Adipose tissue (tissue), 3 donors: ENCODE results near the gene AGRP. TPM values are rescaled to one million over a fixed set of nuclear protein-coding genes. Genes with fewer than 3 reads are reported as not detected.
A peak's percentile ranks its signal among the peaks of the same experiment; 100 is the strongest.
"Not testable (repeated sequence)": the region's sequence is repeated elsewhere in the genome, so short reads cannot be mapped to it uniquely, and the experiment has no call there.

Experiments
- H3K27ac ChIP-seq: one replicate; pipeline ENCODE4 v1.5.1; 2013; ENCODE audit warnings: low read depth, low read length
- WGBS, 3 donors: extraction: QIAGEN DNeasy Blood & Tissue Kit; methylation state at CpG; one replicate each; pipeline ENCODE4 v1.1.7; 2013; 5-methylcytosine and 5-hydroxymethylcytosine counted together
- polyA plus RNA-seq, 3 donors: library from polyadenylated mRNA; stranded (reverse); fragments of 200-250 nt; gene quantifications; one replicate each; pipeline ENCODE4 v1.2.3, GENCODE V29; 2013
- donor health status: healthy with polysubstance abuse.
- donor health status: Bipolar disorder and iron deficiency.
- donor health status: healthy.

The AGRP gene
- polyA plus RNA-seq, 3 donors, result 0.09 TPM; not detected in 2

GRCh38 chr16:67509016-67509415, 25.7 kb upstream of the AGRP start:
- no peak overlapping the region for H3K27ac ChIP-seq
- WGBS, 3 donors, result 87 to 92% (median 89%) methylated on average over 4 of the region's 4 CpGs

DNA sequence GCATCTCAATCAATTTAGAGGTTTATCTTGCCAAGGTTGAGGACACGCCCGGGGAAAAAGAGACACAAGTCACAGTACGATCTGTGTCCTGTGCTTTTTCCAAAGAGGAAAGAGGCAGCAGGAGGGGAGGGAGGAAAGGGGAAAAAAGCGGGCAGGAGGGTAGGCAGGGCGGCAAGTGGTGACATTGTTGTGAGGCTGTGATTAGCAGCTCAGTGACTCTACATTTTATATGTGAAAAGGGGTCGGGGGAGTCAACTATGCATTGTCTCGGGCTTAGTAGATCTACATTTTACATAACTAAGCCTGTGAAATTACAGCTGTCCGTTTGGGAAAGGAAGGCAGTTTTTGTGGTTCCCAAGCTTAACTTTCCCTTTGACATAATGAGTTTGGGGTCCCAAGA, 23.1 kb upstream of the AGRP start:
- no peak overlapping the region for H3K27ac ChIP-seq
- 73 to 75% (median 74%) methylated on average over 8 of the region's 8 CpGs for WGBS, 3 donors

- WGBS, 3 donors, result 63 to 75% (median 63%) methylated on average over 9 of the region's 9 CpGs
Observed at GRCh38 chr16:67504031-67505021, 21.0 kb upstream of the AGRP start.

DNA sequence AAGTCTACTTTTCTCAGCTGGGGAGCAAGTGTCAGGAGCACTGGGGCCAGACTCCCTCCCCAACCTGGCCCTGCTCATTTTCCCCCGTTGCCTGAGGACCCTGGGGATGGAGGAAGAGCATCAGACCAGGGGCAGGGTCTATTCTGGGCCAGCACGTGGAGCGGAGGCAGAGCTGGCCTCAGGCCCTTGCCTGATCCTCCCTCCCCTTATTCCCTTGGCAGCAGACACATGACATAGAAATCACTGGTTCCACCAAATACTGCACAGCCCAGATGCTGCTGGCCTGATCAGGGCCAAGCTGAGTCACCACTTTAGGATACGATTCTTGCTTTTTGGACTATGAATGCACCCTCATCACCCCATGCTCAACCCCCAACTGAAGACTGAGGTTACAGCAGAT, 15.8 kb upstream of the AGRP start:
- H3K27ac ChIP-seq, result no peak overlapping the region
- WGBS, 3 donors, result 53 to 75% (median 59%) methylated on average over 4 of the region's 4 CpGs

More at GRCh38 chr16:67504031-67505021, 21.0 kb upstream of the AGRP start:
- no peak overlapping the region for H3K27ac ChIP-seq

- WGBS, 3 donors, result 66 to 84% (median 66%) methylated on average over 8 of the region's 8 CpGs
- no peak overlapping the region for H3K27ac ChIP-seq
Observed at GRCh38 chr16:67490335-67491096, 7.2 kb upstream of the AGRP start.

DNA sequence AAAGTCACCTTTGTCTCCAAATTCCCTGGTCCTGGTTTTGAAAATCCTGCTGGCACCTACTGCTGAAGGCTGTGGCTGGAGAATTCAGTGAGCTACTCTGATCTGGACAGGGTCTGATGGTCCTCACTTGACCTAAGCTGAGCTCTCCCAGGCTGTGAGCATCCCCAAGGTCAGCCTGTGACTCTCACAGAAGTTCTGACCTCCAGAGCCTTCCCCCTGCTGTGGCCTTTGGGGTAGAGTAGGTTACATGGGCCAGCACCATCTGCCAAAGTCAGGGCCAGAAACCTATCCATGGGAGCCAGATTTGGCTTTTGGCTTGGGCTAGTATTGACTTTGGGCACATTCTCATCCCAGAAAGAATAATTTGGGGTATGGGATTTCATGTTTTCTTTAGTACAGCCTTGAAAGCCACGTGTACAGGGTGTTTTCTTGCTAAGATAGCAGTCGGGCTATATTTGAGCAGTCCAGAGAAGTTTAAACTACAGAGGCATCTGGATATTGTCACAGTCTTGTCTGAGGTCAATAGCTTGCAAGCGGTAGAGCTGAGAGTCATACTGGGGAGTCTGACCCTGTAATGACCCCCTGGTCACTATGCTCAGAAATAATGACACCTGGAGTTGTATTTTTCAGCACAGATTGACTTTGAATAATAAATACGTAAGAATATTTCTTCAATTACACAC, 6.2 kb upstream of the AGRP start:
- H3K27ac ChIP-seq, result peak overlapping the region; percentile 60
- WGBS, 3 donors, result 43 to 61% (median 56%) methylated on average over 4 of the region's 4 CpGs

DNA sequence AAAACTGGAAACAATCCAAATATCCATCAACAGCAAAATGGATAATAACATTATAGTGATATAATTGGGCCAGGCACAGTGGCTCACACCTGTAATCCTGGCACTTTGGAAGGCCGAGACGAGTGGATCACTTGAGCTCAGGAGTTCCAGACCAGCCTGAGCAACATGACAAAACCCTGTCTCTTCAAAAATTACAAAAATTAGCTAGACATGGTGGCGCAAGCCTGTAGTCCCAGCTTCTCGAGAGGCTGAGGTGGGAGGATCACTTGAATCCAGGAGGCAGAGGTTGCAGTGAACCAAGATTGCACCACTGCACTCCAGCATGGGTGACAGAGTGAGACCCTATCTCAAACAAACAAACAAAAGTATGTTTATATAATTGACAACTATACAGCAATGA, 4.2 kb upstream of the AGRP start:
- not testable (repeated sequence) for H3K27ac ChIP-seq
- WGBS, 3 donors, result 72 to 90% (median 83%) methylated on average over 4 of the region's 4 CpGs

DNA sequence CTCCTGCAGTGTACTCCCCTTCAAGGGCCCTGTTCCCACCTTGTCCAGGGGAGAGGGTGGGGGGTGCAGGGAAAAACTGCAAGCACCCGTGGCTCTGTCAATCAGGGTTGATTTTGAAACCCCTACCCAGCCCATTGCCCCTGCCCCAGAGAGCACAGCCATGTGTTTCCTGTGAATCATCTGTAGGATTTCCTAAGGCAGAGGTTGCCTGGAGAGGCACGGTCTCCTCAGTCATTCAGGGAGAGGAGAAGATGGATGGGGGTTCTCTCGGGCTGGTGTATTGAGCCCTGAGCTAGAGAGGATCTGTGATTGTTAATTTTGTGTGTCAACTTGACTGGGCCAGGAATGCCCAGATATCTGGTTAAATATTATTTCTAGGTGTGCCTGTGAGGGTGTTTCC, 3.5 kb upstream of the AGRP start:
- 36 to 78% (median 58%) methylated on average over 3 of the region's 3 CpGs for WGBS, 3 donors
- H3K27ac ChIP-seq, result no peak overlapping the region

DNA sequence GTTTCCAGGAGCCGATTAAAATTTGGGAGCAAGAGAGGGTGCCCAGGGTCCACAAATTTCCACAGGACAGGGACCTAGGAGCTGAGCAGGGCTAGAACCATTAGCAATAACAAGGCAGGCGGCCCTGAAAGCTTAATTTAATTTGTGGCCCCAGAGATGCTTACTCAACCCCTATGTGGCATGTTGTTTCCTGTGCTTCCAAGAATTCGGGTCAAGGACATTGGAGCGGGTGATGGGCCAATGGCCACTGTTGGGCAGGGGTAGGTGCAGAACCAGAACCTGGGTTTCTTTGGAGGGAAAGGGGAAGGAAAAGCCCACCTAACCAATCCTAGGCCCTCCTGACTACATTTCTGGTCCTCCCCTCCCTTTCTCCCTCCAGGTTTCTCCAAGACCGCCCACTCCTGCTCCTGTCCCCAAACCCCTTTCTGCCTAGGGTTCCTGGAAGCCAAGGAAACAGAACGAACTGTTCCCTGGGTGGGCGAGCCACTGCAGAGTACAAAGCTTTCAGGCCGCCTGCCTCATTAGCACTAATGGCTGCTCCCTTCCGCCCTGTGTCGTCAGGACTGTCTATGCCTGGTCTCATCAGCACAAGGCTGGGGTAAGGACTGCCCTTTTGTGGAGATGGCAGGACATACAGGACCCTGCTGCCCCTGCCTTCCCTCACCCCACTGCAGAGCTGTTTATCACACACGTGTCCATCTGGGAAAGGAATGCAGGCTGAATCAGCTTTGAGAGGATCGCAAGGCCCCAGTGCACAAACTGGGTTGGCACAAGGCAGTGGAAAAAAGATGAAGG, 581 bp upstream of the AGRP start:
- H3K27ac ChIP-seq, result no peak overlapping the region
- WGBS, 3 donors, result 82 to 90% (median 86%) methylated on average over 12 of the region's 12 CpGs

GRCh38 chr16:67482233-67482924, 968 bp downstream of the AGRP start:
- 67 to 77% (median 71%) methylated on average over 25 of the region's 25 CpGs for WGBS, 3 donors

GRCh38 chr16:67481561-67482232, 1.6 kb downstream of the AGRP start:
- WGBS, 3 donors, result 7 to 18% (median 7%) methylated on average over 17 of the region's 17 CpGs
- no peak overlapping the region for H3K27ac ChIP-seq

More at GRCh38 chr16:67482233-67482924, 968 bp downstream of the AGRP start:
- no peak overlapping the region for H3K27ac ChIP-seq

- peak within 1 kb of the TSS; percentile 79 for H3K27ac ChIP-seq
- WGBS, 3 donors, result 0% methylated on average over 56 to 57 of the region's 57 CpGs
Observed at GRCh38 chr16:67480833-67481560, 2.4 kb downstream of the AGRP start, which contains the start of gene ATP6V0D1. Gene ATP6V0D1 (minus strand): TSS chr16:67481157. CDS start chr16:67481086, 71 bp downstream.

DNA sequence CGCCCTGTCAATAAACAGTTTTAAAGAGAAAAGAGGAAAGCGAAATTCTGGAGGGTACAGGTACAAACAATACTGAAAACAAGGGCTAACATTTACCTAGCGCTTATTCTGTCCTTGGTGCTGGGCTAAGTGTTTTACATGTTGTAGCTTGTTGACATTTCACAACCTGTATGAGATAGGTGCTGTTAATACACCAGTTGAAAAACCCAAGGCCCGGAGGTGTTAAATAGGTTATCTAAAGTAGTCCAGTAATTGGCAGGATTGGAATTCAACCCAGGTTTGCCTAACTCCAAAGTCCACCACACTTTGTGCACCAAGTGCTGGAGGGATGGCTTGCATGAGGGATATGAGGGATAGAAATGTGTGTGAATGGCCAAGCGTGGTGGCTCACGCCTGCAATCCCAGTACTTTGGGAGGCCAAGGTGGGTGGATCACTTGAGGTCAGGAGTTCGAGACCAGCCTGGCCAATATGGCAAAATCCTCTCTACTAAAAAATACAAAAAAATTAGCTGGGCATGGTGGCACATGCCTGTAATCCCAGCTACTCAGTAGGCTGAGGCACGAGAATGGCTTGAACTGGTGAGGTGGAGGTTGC, 5.3 kb downstream of the AGRP start:
- no peak overlapping the region for H3K27ac ChIP-seq
- WGBS, 3 donors, result 58 to 94% (median 87%) methylated on average over 8 of the region's 8 CpGs

DNA sequence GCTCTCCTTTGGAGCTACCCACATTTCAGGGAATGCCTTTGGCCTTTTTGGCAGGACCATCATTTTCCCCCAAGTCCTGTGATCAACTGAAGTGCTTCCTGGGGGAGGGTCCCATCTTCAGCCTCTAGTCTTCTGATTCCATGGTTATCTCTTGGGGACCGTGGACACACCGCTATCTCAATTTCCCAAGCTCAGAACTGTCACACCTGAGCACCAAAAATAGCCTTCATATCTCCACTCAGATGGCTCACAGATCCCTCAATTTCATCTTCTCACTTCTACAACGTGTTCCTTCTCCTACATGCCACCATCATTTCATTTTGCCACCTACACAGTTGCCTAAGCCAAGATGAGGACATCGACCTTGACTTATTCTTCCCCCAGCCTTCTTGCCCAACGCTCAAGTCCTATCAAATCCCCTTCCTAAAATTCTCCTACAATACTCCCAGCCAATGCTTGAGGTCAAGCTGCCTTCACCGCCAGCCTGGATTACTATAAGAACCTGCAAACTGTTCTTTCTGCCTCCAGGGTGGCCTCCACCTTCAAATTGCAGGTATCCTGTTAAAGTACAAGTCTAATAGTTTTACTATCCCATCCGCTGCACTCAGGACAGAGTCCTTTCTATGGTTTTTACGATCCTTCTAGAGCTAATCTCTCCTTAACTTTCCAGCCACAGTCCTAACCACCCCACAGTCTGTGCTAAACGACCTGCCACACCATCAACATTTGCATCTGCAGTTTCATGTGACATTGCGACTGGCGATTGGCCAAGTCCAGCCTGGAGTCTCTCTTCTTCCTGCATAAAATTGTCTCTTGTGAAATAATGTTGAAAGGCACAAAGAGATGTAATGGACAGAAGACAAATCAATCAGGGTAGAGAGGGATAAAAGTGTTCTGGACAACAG, 8.5 kb downstream of the AGRP start:
- H3K27ac ChIP-seq, result no peak overlapping the region
- WGBS, 3 donors, result 74 to 80% (median 77%) methylated on average over 11 of the region's 11 CpGs
